Activated naive CD4-positive, alpha-beta T cell treated with anti-CD3 and anti-CD28 coated beads, Interleukin-2, amount 50 U/mL, for 72 hours (primary cell): ENCODE results near the gene ARHGAP40. TPM values are rescaled to one million over a fixed set of nuclear protein-coding genes. Genes with fewer than 3 reads are reported as not detected.

Experiments used
- ATAC-seq, 2 donors: fragments of 150-1000 bp; cut with Tn5 transposase; 2 replicates each; pipeline ENCODE4 v1.10.0; 2021; ENCODE audit warnings: mild to moderate bottlenecking in 2 of 2, moderate library complexity in 2 of 2
- DNase-seq, 2 donors: peaks; one replicate each; pipeline ENCODE4 v3.0.0; 2021 to 2022; ENCODE audit warnings: low spot score in 2 of 2
- H3K27ac Mint-ChIP-seq, 2 donors: one replicate each; pipeline ENCODE4 v1.8.0; 2022; ENCODE audit warnings: mild to moderate bottlenecking in 2 of 2, mixed read lengths in 2 of 2
- H3K36me3 Mint-ChIP-seq, 2 donors: one replicate each; pipeline ENCODE4 v1.8.0; 2022; ENCODE audit warnings: mixed read lengths in 2 of 2
- H3K9me3 Mint-ChIP-seq, 2 donors: one replicate each; pipeline ENCODE4 v1.8.0; 2022; ENCODE audit warnings: mixed read lengths in 2 of 2
- total RNA-seq, 2 donors: library from RNA; stranded (reverse); gene quantifications; one replicate each; pipeline ENCODE4 v1.2.3, GENCODE V29; 2022

ARHGAP40 gene
- total RNA-seq = not detected

DNA sequence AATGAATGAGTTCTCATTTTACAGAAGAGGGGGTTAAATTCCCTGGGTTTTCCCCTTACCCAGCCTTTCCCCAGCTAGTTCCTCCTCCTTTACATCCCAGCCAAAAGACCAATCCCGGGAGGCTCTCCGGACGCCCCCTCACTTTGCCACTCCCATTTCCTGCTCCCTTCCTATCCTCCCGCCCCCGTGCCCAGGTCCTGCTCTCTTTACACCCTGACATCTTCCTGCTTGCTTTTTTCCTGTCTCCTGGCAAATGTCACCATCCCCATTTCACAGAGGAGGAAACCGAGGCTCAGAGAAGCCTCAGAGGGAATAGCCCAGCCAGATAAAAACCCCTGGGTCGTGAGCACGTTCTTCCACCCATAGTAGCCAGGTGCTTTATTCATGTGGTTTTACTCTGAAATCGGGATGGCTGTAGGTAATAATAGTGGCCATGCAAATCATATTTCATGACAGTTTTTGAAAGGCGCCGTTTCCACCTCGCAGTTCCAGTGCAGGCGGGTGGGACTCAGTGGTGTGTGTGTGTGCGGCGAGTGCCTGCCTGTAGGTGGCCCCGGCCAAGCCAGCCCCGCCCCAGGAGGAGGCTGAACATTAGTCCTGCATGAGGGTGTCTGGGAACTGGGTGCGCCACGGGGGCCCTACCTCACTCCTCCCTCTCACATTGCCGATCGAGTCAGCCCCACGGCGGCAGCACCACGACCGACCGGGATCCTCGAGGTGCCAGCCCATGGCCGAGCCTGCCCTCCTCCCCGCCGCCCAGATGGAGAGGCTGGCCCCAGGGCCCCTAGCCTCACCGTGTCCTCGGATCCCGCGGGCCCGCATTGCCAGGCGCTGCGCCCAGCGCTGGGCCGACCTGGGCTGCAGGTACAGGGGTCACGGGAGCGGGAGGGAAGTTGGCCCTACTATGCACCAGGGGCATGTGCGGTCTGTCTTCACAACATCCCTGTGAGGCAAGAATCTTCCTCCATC, at the start of gene ARHGAP40:
Gene ARHGAP40 (plus strand): TSS at position 594 of the 969 bp plus-strand sequence.
- peak; percentile 74 to 93 for ATAC-seq
- H3K27ac Mint-ChIP-seq = no peak within 1 kb of the TSS
- no peaks in the 10 kb centered on the region for H3K36me3 Mint-ChIP-seq
- DNase-seq = peak in 1 of 2 donors; percentile 44
- H3K9me3 Mint-ChIP-seq = no peaks in the 10 kb centered on the region

DNA sequence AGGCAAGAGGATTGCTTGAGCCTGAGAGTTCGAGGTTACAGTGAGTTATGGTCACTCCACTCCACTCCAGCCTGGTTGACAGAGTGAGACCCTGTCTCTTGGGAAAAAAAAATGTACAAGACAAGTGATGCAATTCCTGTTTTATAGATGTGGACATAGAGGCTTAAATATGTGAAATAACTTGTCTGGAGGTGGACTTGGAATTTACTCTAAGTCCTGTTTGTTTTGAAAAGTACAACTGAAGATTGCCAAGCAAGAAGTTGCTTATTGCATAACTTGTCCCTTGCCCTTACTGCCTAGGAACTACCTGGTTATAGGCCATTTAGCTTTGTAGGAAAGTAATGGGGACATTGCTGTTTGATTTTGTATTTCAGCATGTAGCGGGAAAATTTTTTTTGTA, 46.6 kb upstream of the ARHGAP40 start:
- no peak for ATAC-seq
- DNase-seq = no peak
- H3K27ac Mint-ChIP-seq = no peak overlapping the region
- H3K9me3 Mint-ChIP-seq = no peaks in the 10 kb centered on the region
- H3K36me3 Mint-ChIP-seq = peaks cover 0 to 8% of the 10 kb centered on the region in 2 donors

- Mint-ChIP-seq H3K27ac (no peak overlapping the region), H3K36me3 (peaks cover 0 to 8% of the 10 kb centered on the region in 2 donors), H3K9me3 (no peaks in the 10 kb centered on the region)
- DNase-seq (no peak), ATAC-seq (no peak)
Measured at GRCh38 chr20:38555395-38555794, 46.2 kb upstream of the ARHGAP40 start.

DNA sequence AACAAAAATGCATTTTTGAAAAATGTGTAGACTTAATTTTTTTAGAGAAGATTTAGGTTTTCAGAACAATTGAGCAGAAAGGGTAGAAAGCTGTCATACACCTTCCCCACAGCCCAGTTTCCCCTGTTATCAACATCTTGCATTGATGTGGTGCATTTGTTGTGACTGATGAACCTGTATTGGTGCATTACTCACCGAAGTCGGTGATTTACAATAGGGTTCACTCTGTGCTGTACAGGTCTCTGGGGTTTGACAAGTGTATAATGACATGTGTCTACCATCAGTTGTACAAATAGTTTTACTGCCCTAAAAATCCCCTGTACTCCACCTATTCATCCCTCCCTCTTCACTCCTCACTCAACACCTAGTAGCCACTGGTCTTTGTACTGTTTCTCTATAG, 44.4 kb upstream of the ARHGAP40 start:
- Mint-ChIP-seq H3K9me3 (no peaks in the 10 kb centered on the region), H3K27ac (no peak overlapping the region)
- peak in 1 of 2 donors; percentile 53 for ATAC-seq

GRCh38 chr20:38558596-38559360, 42.8 kb upstream of the ARHGAP40 start:
- ATAC-seq (no peak), DNase-seq (no peak)
- H3K9me3 Mint-ChIP-seq = no peaks in the 10 kb centered on the region
- no peak overlapping the region for H3K27ac Mint-ChIP-seq
- H3K36me3 Mint-ChIP-seq = peaks cover 0 to 8% of the 10 kb centered on the region in 2 donors

More for the DNA sequence above, 44.4 kb upstream of the ARHGAP40 start:
- no peak for DNase-seq
- peaks cover 0 to 8% of the 10 kb centered on the region in 2 donors for H3K36me3 Mint-ChIP-seq

DNA sequence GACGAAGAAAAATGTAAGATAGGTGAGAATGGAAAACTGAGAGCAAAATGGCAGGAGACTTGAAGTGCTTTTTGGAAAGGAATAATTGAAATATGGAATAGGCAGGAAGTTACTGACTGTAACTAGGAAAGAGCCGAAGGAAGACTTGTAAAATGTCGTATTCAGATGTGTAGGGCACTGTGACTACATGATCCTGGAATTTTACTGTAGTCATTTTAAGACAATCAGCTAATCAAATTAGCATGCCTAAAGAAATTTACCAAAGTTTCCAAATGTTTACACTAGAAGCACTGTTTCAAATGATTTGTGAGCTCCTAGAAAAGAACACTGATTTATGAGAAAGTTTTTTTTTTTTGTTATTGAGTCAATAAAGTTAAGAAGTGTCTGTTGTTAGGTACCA, 41.8 kb upstream of the ARHGAP40 start:
- DNase-seq (no peak), ATAC-seq (no peak)
- no peaks in the 10 kb centered on the region for H3K9me3 Mint-ChIP-seq
- no peak overlapping the region for H3K27ac Mint-ChIP-seq
- H3K36me3 Mint-ChIP-seq = peaks cover 0 to 8% of the 10 kb centered on the region in 2 donors

GRCh38 chr20:38563802-38564431, 37.7 kb upstream of the ARHGAP40 start:
- peaks cover 0 to 7% of the 10 kb centered on the region in 2 donors for H3K36me3 Mint-ChIP-seq
- ATAC-seq = no peak
- no peaks in the 10 kb centered on the region for H3K9me3 Mint-ChIP-seq
- no peak overlapping the region for H3K27ac Mint-ChIP-seq
- DNase-seq = no peak

- peak overlapping the region in 1 of 2 donors; percentile 42 for H3K27ac Mint-ChIP-seq
- no peak for DNase-seq
- no peaks in the 10 kb centered on the region for H3K9me3 Mint-ChIP-seq
- no peaks in the 10 kb centered on the region for H3K36me3 Mint-ChIP-seq
- ATAC-seq = no peak
Measured at GRCh38 chr20:38564680-38565079, 36.9 kb upstream of the ARHGAP40 start.

DNA sequence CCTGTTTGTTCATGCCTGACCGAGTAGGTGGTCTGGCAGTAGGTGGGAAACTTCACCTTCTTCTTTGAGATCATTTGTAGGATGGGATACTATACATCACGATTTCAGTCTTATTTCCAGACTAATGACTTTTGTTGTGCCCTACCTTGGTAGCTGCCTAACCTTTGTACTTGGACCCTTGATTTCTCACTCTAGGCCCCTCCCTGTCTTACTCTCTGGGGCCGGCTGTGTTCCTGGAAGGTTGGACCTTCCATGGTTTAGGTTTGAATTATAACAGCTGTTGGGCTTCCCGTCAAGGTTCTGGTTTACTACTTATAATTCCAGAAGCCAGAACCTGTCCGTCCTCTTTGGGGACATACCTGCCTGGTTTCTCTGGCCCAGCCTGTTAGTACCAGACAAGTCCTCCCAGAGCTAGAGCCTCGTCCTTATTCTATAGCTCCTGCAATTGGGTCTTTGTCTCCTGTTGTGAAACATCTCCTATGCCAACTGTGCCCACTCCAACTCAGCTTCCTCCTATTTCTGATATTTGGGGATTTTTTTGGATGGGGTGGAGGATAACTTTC, 35.5 kb upstream of the ARHGAP40 start:
- no peaks in the 10 kb centered on the region for H3K9me3 Mint-ChIP-seq
- H3K36me3 Mint-ChIP-seq = no peaks in the 10 kb centered on the region
- DNase-seq (no peak), ATAC-seq (no peak)
- peak overlapping the region in 1 of 2 donors; percentile 9 for H3K27ac Mint-ChIP-seq

GRCh38 chr20:38569747-38570525, 31.7 kb upstream of the ARHGAP40 start:
- no peak for DNase-seq
- no peaks in the 10 kb centered on the region for H3K36me3 Mint-ChIP-seq
- H3K9me3 Mint-ChIP-seq = no peaks in the 10 kb centered on the region
- ATAC-seq = no peak
- no peak overlapping the region for H3K27ac Mint-ChIP-seq

DNA sequence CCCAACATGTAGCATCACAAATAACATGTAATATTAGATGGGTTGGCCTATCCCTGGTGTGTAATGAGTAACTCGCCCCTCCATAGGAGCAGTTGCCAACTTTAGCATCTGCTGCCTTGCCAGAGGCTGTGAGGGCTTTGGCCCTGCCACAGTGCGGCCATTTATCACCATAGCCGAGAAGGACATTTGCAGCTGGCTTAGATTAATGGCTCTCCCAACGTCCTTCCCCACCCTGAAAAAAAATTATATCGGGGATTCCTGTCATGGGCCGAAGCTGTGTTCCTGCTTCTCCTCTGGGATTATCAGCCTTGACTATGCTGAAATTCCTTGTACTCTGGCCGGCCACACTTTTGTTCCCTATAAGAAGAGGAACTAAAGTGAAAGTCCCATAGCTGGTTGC, 28.2 kb upstream of the ARHGAP40 start:
- DNase-seq = no peak
- Mint-ChIP-seq H3K36me3 (no peaks in the 10 kb centered on the region), H3K9me3 (no peaks in the 10 kb centered on the region), H3K27ac (peak overlapping the region in 1 of 2 donors; percentile 39)
- ATAC-seq = no peak

- no peaks in the 10 kb centered on the region for H3K9me3 Mint-ChIP-seq
- no peak for DNase-seq
- H3K36me3 Mint-ChIP-seq = no peaks in the 10 kb centered on the region
- no peak for ATAC-seq
- H3K27ac Mint-ChIP-seq = peak overlapping the region; percentile 31 to 78
Measured at GRCh38 chr20:38579219-38579910, 22.2 kb upstream of the ARHGAP40 start.

- H3K27ac Mint-ChIP-seq = peak overlapping the region; percentile 31 to 78
- H3K9me3 Mint-ChIP-seq = no peaks in the 10 kb centered on the region
- no peaks in the 10 kb centered on the region for H3K36me3 Mint-ChIP-seq
- no peak for ATAC-seq
- DNase-seq = no peak
Measured at GRCh38 chr20:38579921-38580320, 21.7 kb upstream of the ARHGAP40 start.

DNA sequence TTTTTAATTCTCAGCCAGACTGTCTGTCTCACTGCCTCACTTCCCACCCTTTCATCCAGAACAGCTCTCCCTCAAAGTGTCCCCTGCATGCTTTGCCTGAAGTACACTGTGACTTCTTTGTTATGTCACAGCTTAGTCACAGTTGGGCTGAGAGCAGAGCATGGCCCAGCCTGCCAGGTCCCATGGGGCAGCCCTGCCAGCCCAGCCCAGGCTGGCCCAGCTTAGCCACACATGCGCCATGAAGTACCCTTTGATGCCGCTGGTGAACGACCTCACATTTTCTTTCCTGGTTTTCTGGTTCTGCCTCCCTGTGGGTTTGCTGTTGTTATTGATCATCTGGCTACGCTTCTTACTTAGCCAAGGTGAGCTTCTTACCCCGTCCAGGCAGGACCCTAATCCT, 20.6 kb upstream of the ARHGAP40 start, which contains the start of gene ADIG:
Gene ADIG (plus strand): TSS at position 185 of the 400 bp plus-strand sequence. CDS start 54 bp downstream, at position 239.
- Mint-ChIP-seq H3K36me3 (no peaks in the 10 kb centered on the region), H3K9me3 (no peaks in the 10 kb centered on the region), H3K27ac (peak within 1 kb of the TSS; percentile 31 to 78)
- ATAC-seq = no peak
- no peak for DNase-seq

DNA sequence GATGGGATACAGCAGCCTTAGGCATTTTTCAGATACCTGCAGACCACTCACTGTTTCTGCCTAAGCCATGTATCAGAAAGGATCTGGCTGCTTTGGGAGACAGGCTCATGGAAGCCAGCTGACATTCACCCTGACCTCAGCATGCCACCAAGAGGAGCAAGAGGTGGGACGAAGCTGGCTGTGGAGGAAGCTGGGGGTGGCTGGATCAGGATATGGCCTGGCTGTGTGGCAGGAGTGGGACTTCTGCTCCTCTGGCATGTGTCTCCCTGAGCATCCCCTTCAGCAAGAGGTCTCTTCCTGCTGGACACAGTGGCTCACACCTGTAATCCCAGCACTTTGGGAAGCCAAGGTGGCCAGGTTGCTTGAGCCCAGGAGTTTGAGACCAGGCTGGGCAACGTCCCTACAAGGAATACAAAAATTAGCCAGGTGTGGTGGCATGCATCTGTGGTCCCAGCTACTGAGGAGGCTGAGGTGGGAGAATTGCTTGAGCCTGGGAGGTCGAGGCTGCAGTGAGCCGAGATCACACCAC, 19.7 kb upstream of the ARHGAP40 start:
- H3K36me3 Mint-ChIP-seq = no peaks in the 10 kb centered on the region
- no peak overlapping the region for H3K27ac Mint-ChIP-seq
- ATAC-seq (no peak), DNase-seq (no peak)
- no peaks in the 10 kb centered on the region for H3K9me3 Mint-ChIP-seq
